ENCODE results near the gene MTA3. TPM values are rescaled to one million over a fixed set of nuclear protein-coding genes. Genes with fewer than 3 reads are reported as not detected.
"Not testable (repeated sequence)": the region's sequence is repeated elsewhere in the genome, so short reads cannot be mapped to it uniquely, and the experiment has no call there.

The MTA3 gene
- total RNA-seq, 1 donor from 2014 or later = 107 TPM

DNA sequence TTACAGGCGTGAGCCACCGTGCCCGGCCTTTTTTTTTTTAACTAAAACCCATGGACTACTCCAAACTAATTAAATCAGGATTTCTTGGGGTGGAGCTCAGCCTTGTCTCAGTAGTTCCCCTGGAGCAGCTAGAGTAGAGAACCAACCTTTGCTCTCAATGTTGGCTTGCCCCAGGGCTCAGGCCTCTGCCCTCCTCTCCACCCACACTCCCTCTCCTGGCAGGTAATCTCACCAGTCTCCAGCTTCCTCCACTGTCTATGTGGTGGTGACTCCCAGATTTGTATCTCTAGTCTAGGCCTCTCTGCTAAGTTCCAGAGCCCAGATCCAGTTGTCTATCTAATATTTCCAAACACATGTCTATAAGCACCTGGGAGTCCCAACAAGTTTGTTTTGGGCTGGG lies 9.6 kb upstream of the MTA3 start:
- peaks cover 14% of the 10 kb centered on the region for H3K4me1 Mint-ChIP-seq
- DNase-seq (ENCODE audit: low spot score in 2 of 2, unreplicated experiment in 2 of 2) = no peak
- TF ChIP-seq, protein P1, sequence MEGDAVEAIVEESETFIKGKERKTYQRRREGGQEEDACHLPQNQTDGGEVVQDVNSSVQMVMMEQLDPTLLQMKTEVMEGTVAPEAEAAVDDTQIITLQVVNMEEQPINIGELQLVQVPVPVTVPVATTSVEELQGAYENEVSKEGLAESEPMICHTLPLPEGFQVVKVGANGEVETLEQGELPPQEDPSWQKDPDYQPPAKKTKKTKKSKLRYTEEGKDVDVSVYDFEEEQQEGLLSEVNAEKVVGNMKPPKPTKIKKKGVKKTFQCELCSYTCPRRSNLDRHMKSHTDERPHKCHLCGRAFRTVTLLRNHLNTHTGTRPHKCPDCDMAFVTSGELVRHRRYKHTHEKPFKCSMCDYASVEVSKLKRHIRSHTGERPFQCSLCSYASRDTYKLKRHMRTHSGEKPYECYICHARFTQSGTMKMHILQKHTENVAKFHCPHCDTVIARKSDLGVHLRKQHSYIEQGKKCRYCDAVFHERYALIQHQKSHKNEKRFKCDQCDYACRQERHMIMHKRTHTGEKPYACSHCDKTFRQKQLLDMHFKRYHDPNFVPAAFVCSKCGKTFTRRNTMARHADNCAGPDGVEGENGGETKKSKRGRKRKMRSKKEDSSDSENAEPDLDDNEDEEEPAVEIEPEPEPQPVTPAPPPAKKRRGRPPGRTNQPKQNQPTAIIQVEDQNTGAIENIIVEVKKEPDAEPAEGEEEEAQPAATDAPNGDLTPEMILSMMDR (IDR thresholded peaks at IDR 0.05; ENCODE audit: unreplicated experiment) = no peak
- H3K9me3 Mint-ChIP-seq = no peaks in the 10 kb centered on the region
- no peak overlapping the region for H3K27ac Mint-ChIP-seq
- H3K36me3 Mint-ChIP-seq = no peaks in the 10 kb centered on the region
- H3K27me3 Mint-ChIP-seq (ENCODE audit: low read depth) = no peaks in the 10 kb centered on the region
- no peak overlapping the region for H3K4me3 Mint-ChIP-seq

GRCh38 chr2:42560133-42560532 lies 8.3 kb upstream of the MTA3 start:
- not testable (repeated sequence) for H3K27me3 Mint-ChIP-seq (ENCODE audit: low read depth); H3K36me3 Mint-ChIP-seq; H3K9me3 Mint-ChIP-seq; DNase-seq (ENCODE audit: low spot score in 2 of 2, unreplicated experiment in 2 of 2); H3K27ac Mint-ChIP-seq; H3K4me3 Mint-ChIP-seq
- peaks cover 14% of the 10 kb centered on the region for H3K4me1 Mint-ChIP-seq

GRCh38 chr2:42560899-42561298 lies 7.5 kb upstream of the MTA3 start:
- TF ChIP-seq, protein P1 (IDR thresholded peaks at IDR 0.05; ENCODE audit: unreplicated experiment) = no peak
- H3K9me3 Mint-ChIP-seq = no peaks in the 10 kb centered on the region
- no peaks in the 10 kb centered on the region for H3K27me3 Mint-ChIP-seq (ENCODE audit: low read depth)
- H3K4me3 Mint-ChIP-seq = no peak overlapping the region
- H3K36me3 Mint-ChIP-seq = no peaks in the 10 kb centered on the region
- H3K4me1 Mint-ChIP-seq = peaks cover 14% of the 10 kb centered on the region
- no peak for DNase-seq (ENCODE audit: low spot score in 2 of 2, unreplicated experiment in 2 of 2)
- peak overlapping the region; percentile 15 for H3K27ac Mint-ChIP-seq

DNA sequence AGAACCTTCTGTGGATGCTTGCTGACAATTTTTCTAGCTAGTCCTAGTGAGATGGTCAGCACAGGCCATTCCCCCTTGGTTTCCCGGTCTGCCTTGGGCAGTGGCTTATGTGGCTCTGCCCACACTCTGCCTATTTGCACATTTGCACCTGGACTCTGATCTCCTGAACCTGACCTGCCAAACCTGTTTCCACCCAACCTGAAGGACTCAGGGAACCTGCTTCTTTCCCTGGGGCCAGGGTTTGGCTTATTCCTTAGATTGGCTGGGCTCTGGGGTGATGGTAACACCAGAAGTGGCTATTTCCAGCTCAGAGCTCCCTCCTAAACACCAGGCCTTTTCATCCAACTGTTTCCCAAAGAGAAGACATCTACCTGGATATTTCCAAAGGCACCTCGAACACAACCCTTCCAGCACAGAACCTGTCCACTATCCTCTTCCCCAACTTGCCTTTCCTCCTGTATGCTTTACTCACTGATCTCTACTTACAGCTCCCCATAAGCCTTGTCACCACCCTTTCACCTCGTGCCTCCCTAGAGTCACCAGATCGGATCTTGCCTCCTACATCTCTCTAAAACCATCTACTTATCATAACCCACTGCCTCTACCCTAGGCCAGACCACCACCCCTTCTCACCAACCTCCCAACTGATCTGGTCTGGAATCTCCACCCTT lies 5.8 kb upstream of the MTA3 start:
- H3K9me3 Mint-ChIP-seq = no peaks in the 10 kb centered on the region
- H3K36me3 Mint-ChIP-seq = no peaks in the 10 kb centered on the region
- TF ChIP-seq, protein P1 (IDR thresholded peaks at IDR 0.05; ENCODE audit: unreplicated experiment) = no peak
- peaks cover 12% of the 10 kb centered on the region for H3K4me1 Mint-ChIP-seq
- H3K4me3 Mint-ChIP-seq = no peak overlapping the region
- no peaks in the 10 kb centered on the region for H3K27me3 Mint-ChIP-seq (ENCODE audit: low read depth)
- H3K27ac Mint-ChIP-seq = no peak overlapping the region
- no peak for DNase-seq (ENCODE audit: low spot score in 2 of 2, unreplicated experiment in 2 of 2)

- Mint-ChIP-seq H3K9me3 (no peaks in the 10 kb centered on the region), H3K36me3 (no peaks in the 10 kb centered on the region), H3K27ac (peak overlapping the region; percentile 52), H3K4me1 (peaks cover 24% of the 10 kb centered on the region), H3K27me3 (ENCODE audit: low read depth) (no peaks in the 10 kb centered on the region), H3K4me3 (no peak overlapping the region)
- no peak for DNase-seq (ENCODE audit: low spot score in 2 of 2, unreplicated experiment in 2 of 2)
- TF ChIP-seq, protein P1 (IDR thresholded peaks at IDR 0.05; ENCODE audit: unreplicated experiment) = no peak
These were observed 2.4 kb upstream of the MTA3 start for GRCh38 chr2:42566025-42566424.

GRCh38 chr2:42566837-42567321 lies 1.6 kb upstream of the MTA3 start:
- DNase-seq (ENCODE audit: low spot score in 2 of 2, unreplicated experiment in 2 of 2) = no peak
- Mint-ChIP-seq H3K4me3 (no peak overlapping the region), H3K27ac (peak overlapping the region; percentile 84), H3K4me1 (peaks cover 23% of the 10 kb centered on the region), H3K36me3 (peaks cover 3% of the 10 kb centered on the region), H3K9me3 (no peaks in the 10 kb centered on the region), H3K27me3 (ENCODE audit: low read depth) (no peaks in the 10 kb centered on the region)
- TF ChIP-seq, protein P1 (IDR thresholded peaks at IDR 0.05; ENCODE audit: unreplicated experiment) = no peak

All from mesothelial cell of epicardium (in vitro differentiated cells).